Tibial artery (tissue), 4 donors: ENCODE measurements around the gene CARD16.

Source experiments
- DNase-seq, 2 donors: peaks; one replicate each; pipeline ENCODE4 v3.0.0-alpha.2; 2019
- H3K27ac ChIP-seq, 2 donors: fragments of 200-600 bp; sonication (generic) in 1 of 2; 1 replicate in 1 of 2; 2 replicates in 1 of 2; pipeline ENCODE4 v1.5.1; 2018 to 2019; ENCODE audit warnings: mild to moderate bottlenecking in 1 of 2
- H3K27me3 ChIP-seq, 2 donors: fragments of 200-600 bp; sonication (generic) in 1 of 2; one replicate each; pipeline versions ENCODE4 v1.5.1 to v1.6.0; 2016 to 2019
- H3K36me3 ChIP-seq, 3 donors: fragments of 200-600 bp; sonication (generic) in 2 of 3; one replicate each; pipeline ENCODE4 v1.5.1; 2016 to 2019; ENCODE audit warnings: mild to moderate bottlenecking in 2 of 3
- H3K4me1 ChIP-seq, 4 donors: fragments of 200-600 bp; sonication (generic) in 2 of 4; 1 replicate in 3 of 4; 2 replicates in 1 of 4; pipeline ENCODE4 v1.5.1; 2016 to 2019
- H3K4me3 ChIP-seq, 2 donors: fragments of 200-600 bp; sonication (generic) in 1 of 2; 1 replicate in 1 of 2; 2 replicates in 1 of 2; pipeline ENCODE4 v1.5.1; 2018 to 2019; ENCODE audit warnings: mild to moderate bottlenecking in 2 of 2
- H3K9me3 ChIP-seq, 3 donors: fragments of 200-600 bp; sonication (generic) in 1 of 3; one replicate each; pipeline ENCODE4 v1.5.1; 2016 to 2019
- intact Hi-C: fragments of 100-400 bp; cut with DNase I; formaldehyde crosslinking; loops from one replicate; pipeline ENCODE4 v1.15.0; 2023; ENCODE audit warnings: low total_unique reads
- TF ChIP-seq, protein P1 (sequence below), 2 experiments: fragments of 200-600 bp in 1 of 2; fragments of 450-650 bp in 1 of 2; IDR thresholded peaks; one replicate each; pipeline ENCODE4 v1.5.1; 2017 to 2019; ENCODE audit warnings: antibody characterized with exemption in 2 of 2, mild to moderate bottlenecking in 1 of 2, moderate library complexity in 1 of 2

CARD16 gene

GRCh38 chr11:105057432-105057831 lies 12.3 kb upstream of the CARD16 start:
- Histone ChIP-seq H3K27me3 (no peaks in the 10 kb centered on the region), H3K4me1 (no peaks in the 10 kb centered on the region), H3K27ac (no peak overlapping the region), H3K4me3 (no peak overlapping the region), H3K36me3 (no peaks in the 10 kb centered on the region), H3K9me3 (no peaks in the 10 kb centered on the region)
- TF ChIP-seq, protein P1, sequence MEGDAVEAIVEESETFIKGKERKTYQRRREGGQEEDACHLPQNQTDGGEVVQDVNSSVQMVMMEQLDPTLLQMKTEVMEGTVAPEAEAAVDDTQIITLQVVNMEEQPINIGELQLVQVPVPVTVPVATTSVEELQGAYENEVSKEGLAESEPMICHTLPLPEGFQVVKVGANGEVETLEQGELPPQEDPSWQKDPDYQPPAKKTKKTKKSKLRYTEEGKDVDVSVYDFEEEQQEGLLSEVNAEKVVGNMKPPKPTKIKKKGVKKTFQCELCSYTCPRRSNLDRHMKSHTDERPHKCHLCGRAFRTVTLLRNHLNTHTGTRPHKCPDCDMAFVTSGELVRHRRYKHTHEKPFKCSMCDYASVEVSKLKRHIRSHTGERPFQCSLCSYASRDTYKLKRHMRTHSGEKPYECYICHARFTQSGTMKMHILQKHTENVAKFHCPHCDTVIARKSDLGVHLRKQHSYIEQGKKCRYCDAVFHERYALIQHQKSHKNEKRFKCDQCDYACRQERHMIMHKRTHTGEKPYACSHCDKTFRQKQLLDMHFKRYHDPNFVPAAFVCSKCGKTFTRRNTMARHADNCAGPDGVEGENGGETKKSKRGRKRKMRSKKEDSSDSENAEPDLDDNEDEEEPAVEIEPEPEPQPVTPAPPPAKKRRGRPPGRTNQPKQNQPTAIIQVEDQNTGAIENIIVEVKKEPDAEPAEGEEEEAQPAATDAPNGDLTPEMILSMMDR (IDR thresholded peaks at IDR 0.05), result no peak
- no peak for DNase-seq
- intact Hi-C loops, result no loop called here

- H3K4me3 ChIP-seq, result no peak overlapping the region
- no peaks in the 10 kb centered on the region for H3K9me3 ChIP-seq
- intact Hi-C loops, result no loop called here
- H3K4me1 ChIP-seq, result no peaks in the 10 kb centered on the region
- no peak overlapping the region for H3K27ac ChIP-seq
- DNase-seq, result no peak
- no peaks in the 10 kb centered on the region for H3K36me3 ChIP-seq
- H3K27me3 ChIP-seq, result no peaks in the 10 kb centered on the region
- TF ChIP-seq, protein P1 (IDR thresholded peaks at IDR 0.05), result no peak
Observed at GRCh38 chr11:105056446-105056845, 11.3 kb upstream of the CARD16 start.

DNA sequence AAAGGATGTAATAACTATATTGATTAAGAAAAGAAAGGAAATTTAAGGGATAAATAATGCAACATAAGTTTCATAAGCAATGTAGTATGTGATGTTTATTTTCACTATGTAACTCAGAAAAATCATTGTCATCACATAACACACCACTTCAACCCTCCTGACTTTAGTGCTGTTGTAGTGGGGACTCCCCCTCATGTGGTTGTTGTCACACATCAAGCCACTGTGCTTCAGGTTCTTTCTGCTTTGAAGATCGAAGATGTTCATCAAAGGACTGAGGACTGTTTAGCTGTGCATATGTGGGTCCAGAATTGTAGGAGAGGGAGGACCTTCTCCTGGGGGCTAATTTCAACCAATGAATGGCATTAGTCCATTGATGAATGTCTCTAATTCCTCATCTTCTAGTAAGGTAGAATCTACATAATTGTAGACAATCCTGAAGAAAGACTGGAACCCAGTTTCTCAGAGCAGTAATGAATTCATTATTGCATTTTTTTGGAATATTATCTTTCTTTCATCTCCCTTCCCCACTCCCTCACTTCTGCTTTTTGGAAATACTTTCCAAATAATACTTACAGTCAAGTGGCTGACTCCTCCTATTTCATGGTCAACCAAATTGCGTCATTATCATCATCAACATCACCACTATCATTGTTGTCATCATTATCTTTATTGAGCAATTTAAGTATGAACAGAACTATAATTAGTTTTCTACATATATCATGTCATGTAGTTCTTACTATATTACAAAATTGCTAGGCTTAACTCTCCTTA lies 9.8 kb upstream of the CARD16 start:
- Histone ChIP-seq H3K27me3 (no peaks in the 10 kb centered on the region), H3K4me1 (no peaks in the 10 kb centered on the region), H3K27ac (no peak overlapping the region), H3K36me3 (no peaks in the 10 kb centered on the region), H3K4me3 (no peak overlapping the region), H3K9me3 (no peaks in the 10 kb centered on the region)
- no peak for DNase-seq
- intact Hi-C loops, result no loop called here
- TF ChIP-seq, protein P1 (IDR thresholded peaks at IDR 0.05), result no peak

DNA sequence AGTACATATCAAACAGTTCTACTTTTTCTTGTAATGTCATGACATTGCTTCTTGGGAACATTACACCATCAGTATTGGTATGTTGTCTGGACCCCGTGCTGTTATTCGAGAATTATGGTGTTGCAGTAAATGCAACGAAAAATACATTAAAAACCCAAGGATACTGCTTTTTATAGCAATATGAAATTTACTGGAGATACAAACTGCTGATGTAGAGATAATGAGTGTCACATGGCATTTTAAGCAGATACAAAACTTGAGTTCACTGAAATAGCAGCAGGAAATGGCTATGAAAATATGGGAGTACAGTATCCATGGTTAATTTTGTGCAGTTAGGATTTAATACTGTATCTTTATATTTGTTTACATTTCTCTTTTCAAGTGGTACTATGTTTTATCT lies 7.4 kb upstream of the CARD16 start:
- Histone ChIP-seq H3K36me3 (no peaks in the 10 kb centered on the region), H3K9me3 (no peaks in the 10 kb centered on the region), H3K4me3 (no peak overlapping the region), H3K4me1 (no peaks in the 10 kb centered on the region), H3K27me3 (no peaks in the 10 kb centered on the region), H3K27ac (no peak overlapping the region)
- no peak for DNase-seq
- TF ChIP-seq, protein P1 (IDR thresholded peaks at IDR 0.05), result no peak
- intact Hi-C loops, result no loop called here

DNA sequence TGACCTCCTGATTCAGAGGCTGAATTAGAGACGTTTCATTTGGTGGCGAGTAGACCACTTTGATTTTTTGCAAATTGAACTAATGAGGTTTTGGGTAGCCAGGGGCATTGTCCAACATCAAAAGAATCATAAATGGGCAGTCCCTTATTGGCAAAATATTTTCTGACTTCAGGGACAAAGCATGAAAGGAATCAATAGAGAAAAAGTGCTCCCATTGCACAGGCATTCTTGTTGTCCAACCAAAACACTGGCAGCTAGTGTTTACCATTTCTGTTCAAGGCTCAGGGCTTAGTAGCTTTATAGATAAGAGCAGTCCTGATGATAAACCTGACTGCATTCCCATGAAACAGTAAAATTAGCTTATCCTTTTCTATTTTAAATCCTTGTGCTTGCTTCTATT lies 6.4 kb upstream of the CARD16 start:
- intact Hi-C loops, result no loop called here
- H3K4me1 ChIP-seq, result peaks cover 0 to 8% (median 3%) of the 10 kb centered on the region in 4 donors
- H3K4me3 ChIP-seq, result no peak overlapping the region
- no peaks in the 10 kb centered on the region for H3K9me3 ChIP-seq
- DNase-seq, result no peak
- H3K36me3 ChIP-seq, result no peaks in the 10 kb centered on the region
- H3K27ac ChIP-seq, result no peak overlapping the region
- H3K27me3 ChIP-seq, result no peaks in the 10 kb centered on the region
- TF ChIP-seq, protein P1 (IDR thresholded peaks at IDR 0.05), result no peak
